HG03342 (cell line): ENCODE results near the gene DCTPP1.
"Not testable (repeated sequence)": the region's sequence is repeated elsewhere in the genome, so short reads cannot be mapped to it uniquely, and the experiment has no call there.

Source experiments
- ATAC-seq: cut with Tn5 transposase; IDR thresholded peaks from one replicate; pipeline ENCODE4 v1.9.1; 2021; ENCODE audit warnings: mild to moderate bottlenecking, moderate library complexity; ENCODE audit not compliant: unreplicated experiment

DCTPP1 gene

GRCh38 chr16:30429678-30430427 lies at the start of gene DCTPP1:
Gene DCTPP1 (minus strand): TSS chr16:30430030. CDS start chr16:30429980, 50 bp downstream.
- ATAC-seq = peak; percentile 95

DNA sequence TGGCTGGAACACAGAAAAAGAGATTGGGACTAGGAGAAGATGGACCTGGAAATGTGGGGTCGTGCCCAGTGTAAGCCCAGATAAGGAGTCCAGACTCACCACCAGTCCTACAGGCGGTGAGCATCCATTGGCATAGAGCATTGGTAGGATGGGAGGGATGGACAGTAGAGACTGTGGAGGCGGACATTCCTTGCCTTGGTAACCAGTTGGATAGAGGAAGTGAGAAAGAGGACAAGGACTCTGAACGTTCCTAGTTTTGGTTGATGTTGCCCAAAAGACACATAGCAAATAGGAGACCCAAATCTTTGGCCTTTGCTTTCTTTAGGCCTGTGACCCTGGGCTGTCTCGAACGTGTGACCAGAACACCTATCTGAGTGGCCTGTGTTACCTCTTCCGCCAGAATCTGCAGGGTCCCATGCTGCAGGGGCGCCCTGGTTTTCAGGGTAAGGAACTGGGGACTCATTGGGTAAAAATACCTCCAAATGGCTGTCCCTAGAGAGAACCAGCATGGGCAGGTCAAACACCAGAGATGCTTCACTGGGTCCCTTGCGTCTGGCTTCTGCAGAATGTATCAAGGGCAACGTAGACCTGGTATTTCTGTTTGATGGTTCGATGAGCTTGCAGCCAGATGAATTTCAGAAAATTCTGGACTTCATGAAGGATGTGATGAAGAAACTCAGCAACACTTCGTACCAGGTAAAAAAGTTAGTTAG lies 49.1 kb upstream of the DCTPP1 start:
- ATAC-seq = no peak

DNA sequence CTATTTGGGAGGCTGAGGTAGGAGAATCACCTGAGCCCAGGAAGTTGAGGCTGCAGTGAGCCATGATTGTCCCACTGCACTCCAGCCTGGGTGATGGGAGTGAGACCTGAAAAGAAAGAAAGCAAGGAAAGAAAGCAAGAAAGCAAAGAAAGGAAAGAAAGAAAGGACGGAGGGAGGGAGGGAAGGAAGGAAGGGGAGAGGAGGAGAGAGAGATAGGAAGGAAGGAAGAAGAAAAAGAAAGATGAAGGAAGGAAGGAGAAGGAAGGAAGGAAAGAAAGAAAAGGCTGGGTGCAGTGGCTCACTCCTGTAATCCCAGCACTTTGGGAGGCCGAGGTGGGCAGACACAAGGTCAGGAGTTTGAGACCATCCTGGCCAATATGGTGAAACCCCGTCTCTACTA lies 47.9 kb upstream of the DCTPP1 start:
- not testable (repeated sequence) for ATAC-seq

DNA sequence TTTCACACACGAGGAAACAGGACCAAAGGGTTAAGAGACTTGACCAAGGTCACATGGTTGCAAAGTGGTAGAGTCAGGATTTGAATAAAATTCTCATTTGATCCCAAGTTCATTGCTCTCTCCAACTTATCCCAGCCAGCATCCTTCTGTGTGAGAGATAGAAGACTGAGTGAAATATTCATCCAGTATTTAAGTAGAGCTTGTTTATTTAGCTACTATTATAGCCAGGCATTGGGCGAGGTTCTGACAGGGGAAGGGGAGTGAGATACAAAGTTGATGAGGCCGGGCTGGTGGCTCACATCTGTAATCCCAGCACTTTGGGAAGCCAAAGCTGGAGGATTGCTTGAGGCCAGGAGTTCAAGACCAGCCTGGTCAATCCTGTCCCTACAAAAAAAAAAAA lies 47.2 kb upstream of the DCTPP1 start:
- no peak for ATAC-seq

- no peak for ATAC-seq
Observed at GRCh38 chr16:30474684-30475083, 44.9 kb upstream of the DCTPP1 start.

DNA sequence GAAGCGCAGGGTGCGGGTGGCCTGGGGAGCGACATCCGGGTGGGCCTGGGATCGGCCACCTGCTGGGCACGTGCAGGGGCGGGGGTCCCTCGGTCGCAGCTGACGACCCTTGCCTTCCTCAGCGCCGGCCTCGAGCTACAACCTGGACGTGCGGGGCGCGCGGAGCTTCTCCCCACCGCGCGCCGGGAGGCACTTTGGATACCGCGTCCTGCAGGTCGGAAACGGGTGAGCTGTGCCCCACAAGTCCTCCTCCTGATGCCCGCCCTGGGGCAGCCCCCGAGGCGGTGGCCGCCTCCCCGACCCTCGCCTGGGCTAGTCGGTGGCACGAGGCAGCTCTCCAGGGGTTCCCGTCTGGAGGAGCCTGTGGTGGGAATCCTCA lies 44.2 kb upstream of the DCTPP1 start:
- ATAC-seq = no peak

- no peak for ATAC-seq
Observed at GRCh38 chr16:30473231-30474073, 43.6 kb upstream of the DCTPP1 start.

GRCh38 chr16:30472328-30472942 lies 42.6 kb upstream of the DCTPP1 start, which contains the start of gene ITGAL:
Gene ITGAL (plus strand): TSS chr16:30472742. CDS start chr16:30472838, 96 bp downstream.
- peak; percentile 50 for ATAC-seq

- no peak for ATAC-seq
Observed at GRCh38 chr16:30470632-30470995, 40.8 kb upstream of the DCTPP1 start.

GRCh38 chr16:30470170-30470512 lies 40.3 kb upstream of the DCTPP1 start:
- no peak for ATAC-seq

DNA sequence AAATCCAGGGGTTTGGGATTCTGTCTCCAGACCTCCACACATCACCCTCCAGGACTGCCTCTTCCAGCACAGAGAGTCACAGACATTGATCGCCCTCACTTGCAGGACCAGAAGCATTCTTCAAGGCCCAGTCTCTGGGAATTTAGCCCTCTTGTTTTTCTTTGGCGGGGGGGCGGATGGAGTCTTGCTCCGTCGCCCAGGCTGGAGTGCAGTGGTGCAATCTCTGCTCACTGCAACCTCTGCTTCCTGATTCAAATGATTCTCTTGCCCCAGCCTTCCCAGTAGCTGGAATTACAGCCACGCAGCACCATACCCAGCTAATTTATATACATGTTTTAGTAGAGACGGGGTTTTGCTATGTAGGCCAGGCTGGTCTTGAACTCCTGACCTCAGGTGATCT lies 34.2 kb upstream of the DCTPP1 start:
- ATAC-seq = no peak

DNA sequence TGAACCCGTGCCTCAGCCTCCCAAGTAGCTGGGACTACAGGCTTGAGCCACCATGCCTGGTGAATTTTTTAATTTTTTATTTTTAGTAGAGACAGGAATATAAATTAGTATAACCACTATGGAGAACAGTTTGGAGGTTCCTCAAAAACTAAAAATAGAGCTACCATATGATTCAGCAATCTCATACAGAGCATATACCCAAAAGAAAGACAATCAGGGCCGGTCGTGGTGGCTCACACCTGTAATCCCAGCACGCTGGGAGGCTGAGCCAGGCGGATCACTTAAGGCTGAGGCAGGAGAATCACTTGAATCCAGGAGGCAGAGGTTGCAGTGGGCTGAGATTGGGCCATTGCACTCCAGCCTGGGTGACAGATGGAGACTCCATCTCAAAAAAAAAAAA lies 31.6 kb upstream of the DCTPP1 start:
- ATAC-seq = not testable (repeated sequence)

- no peak for ATAC-seq
Observed at GRCh38 chr16:30459456-30459855, 29.6 kb upstream of the DCTPP1 start.

GRCh38 chr16:30458561-30459394 lies 28.9 kb upstream of the DCTPP1 start:
- peak; percentile 87 for ATAC-seq

GRCh38 chr16:30457743-30458560 lies 28.1 kb upstream of the DCTPP1 start:
- no peak for ATAC-seq

- no peak for ATAC-seq
Observed at GRCh38 chr16:30457256-30457655, 27.4 kb upstream of the DCTPP1 start.

- no peak for ATAC-seq
Observed at GRCh38 chr16:30456302-30456701, 26.5 kb upstream of the DCTPP1 start.

DNA sequence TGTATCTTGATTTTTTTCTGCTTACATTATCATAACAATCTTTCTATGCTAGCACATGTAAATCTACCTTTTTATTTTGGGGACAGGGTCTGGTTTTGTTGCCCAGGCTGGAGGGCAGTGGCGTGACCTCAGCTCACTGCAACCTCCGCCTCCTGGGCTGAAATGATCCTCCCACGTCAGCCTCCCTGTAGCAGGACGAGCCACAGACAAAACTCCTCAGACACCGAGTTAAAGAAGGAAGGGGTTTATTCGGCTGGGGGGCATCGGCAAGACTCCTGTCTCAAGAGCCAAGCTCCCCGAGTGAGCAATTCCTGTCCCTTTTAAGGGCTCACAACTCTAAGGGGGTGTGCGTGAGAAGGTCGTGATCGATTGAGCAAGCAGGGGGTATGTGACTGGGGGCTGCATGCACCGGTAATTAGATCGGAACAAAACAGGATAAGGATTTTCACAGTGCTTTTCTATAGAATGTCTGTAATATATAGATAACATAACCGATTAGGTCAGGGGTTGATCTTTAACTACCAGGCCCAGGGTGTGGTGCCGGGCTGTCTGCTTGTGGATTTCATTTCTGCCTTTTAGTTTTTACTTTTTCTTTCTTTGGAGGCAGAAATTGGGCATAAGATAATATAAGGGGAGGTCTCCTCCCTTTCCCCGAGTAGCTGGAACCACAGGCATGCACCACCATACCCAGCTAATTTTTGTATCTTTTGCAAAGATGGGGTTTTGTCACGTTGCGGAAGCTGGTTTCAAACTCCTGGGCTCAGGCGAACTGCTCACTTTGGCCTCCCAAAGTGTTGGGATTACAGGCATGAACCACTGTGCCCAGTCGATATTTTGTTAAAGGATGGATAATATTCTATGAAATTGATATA lies 23.1 kb upstream of the DCTPP1 start:
- ATAC-seq = not testable (repeated sequence)

GRCh38 chr16:30449116-30449435 lies 19.2 kb upstream of the DCTPP1 start:
- no peak for ATAC-seq
